ENCODE data around the gene NFU1. TPM values are rescaled to one million over a fixed set of nuclear protein-coding genes. Genes with fewer than 3 reads are reported as not detected.

Gene NFU1
- total RNA-seq, 4 donors from 2014 or later = 58.9 to 77.2 (median 62.2) TPM

DNA sequence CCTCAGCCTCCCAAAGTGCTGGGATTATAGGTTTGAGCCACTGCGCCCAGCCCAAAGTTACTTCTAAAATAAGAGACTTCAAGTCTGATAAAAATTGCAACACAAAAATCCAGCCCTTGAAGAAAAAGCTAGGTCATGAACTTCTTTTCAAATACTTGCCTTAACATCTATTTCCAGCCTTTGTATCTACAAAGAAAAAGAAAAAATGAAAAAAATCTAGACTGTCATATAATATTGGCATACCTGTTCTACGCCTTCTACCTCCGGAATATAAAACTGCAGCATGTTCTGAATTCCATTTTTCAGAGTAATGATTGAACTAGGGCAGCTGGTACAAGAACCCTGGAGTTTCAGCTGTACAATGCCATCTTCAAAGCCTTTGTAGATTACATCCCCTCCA lies 37.1 kb downstream of the NFU1 start:
- Histone ChIP-seq H3K9me3 (no peaks in the 10 kb centered on the region), H3K27ac (no peak overlapping the region), H3K27me3 (no peaks in the 10 kb centered on the region), H3K4me3 (no peak overlapping the region), H3K36me3 (peaks cover 2 to 97% of the 10 kb centered on the region in 2 donors), H3K4me1 (no peaks in the 10 kb centered on the region)
- ATAC-seq = no peak
- WGBS, 2 donors (ENCODE audit: low coverage in 1 of 2) = 91 to 95% methylated on average over 3 of the region's 3 CpGs
- no peak for TF ChIP-seq EP300 (IDR thresholded peaks at IDR 0.05)
- TF ChIP-seq POLR2AphosphoS5 (IDR thresholded peaks at IDR 0.05) = no peak
- TF ChIP-seq POLR2A (IDR thresholded peaks at IDR 0.05) = no peak
- TF ChIP-seq CTCF (IDR thresholded peaks at IDR 0.05) = no peak

DNA sequence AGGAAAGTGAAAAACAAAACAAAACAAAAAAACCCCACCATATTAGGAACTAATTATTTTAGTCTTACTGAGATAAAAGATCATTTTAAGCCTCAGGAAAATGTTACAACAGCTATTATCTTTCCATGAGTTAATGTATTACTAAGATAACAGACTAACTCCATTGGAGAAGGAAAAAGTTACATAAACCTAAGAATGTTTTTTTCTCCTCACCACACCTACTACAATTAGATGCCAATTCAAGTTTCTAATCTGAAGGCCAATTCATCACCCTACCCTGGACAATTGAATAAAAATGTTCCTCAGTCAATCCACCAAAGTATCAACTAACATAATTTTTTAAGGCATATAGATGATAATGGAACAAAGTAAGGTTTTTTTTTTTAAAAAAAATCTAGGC lies 40.0 kb downstream of the NFU1 start:
- TF ChIP-seq POLR2AphosphoS5 (IDR thresholded peaks at IDR 0.05) = no peak
- TF ChIP-seq CTCF (IDR thresholded peaks at IDR 0.05) = no peak
- no peak for TF ChIP-seq POLR2A (IDR thresholded peaks at IDR 0.05)
- no peak for TF ChIP-seq EP300 (IDR thresholded peaks at IDR 0.05)
- H3K4me1 ChIP-seq = no peaks in the 10 kb centered on the region
- no peaks in the 10 kb centered on the region for H3K27me3 ChIP-seq
- no peak overlapping the region for H3K27ac ChIP-seq
- ATAC-seq = no peak
- no peak overlapping the region for H3K4me3 ChIP-seq
- H3K9me3 ChIP-seq = no peaks in the 10 kb centered on the region
- H3K36me3 ChIP-seq = peaks cover 2 to 92% of the 10 kb centered on the region in 2 donors

DNA sequence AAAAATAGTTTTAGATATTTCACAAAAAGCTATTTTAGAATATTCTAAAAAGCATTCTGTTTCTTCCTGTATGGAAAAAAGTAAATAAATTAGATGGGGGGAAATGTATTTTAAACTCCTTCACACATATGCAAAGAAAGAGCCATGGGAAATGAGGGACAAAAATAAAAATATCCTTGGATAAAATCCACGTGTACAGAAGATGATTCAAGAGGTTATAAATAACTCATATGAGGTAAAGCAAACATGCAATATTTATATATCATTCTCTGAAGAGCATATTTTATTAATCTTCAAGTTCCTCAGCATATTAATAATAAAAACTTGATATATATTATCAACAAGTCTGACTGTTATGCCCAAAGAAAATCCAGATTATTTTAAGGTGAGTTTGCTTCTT lies 41.4 kb downstream of the NFU1 start:
- H3K4me1 ChIP-seq = no peaks in the 10 kb centered on the region
- H3K36me3 ChIP-seq = peaks cover 2 to 78% of the 10 kb centered on the region in 2 donors
- no peak for ATAC-seq
- TF ChIP-seq POLR2A (IDR thresholded peaks at IDR 0.05) = no peak
- no peak for TF ChIP-seq POLR2AphosphoS5 (IDR thresholded peaks at IDR 0.05)
- no peak for TF ChIP-seq EP300 (IDR thresholded peaks at IDR 0.05)
- no peak for TF ChIP-seq CTCF (IDR thresholded peaks at IDR 0.05)
- no peak overlapping the region for H3K4me3 ChIP-seq
- H3K27ac ChIP-seq = no peak overlapping the region
- WGBS, 2 donors (ENCODE audit: low coverage in 1 of 2) = 0 to 13% methylated on average over 1 of the region's 1 CpG
- H3K27me3 ChIP-seq = no peaks in the 10 kb centered on the region
- H3K9me3 ChIP-seq = no peaks in the 10 kb centered on the region

GRCh38 chr2:69393963-69394362 lies 43.3 kb downstream of the NFU1 start:
- ATAC-seq = no peak
- no peaks in the 10 kb centered on the region for H3K9me3 ChIP-seq
- TF ChIP-seq CTCF (IDR thresholded peaks at IDR 0.05) = no peak
- H3K27ac ChIP-seq = no peak overlapping the region
- H3K27me3 ChIP-seq = no peaks in the 10 kb centered on the region
- H3K4me3 ChIP-seq = no peak overlapping the region
- H3K4me1 ChIP-seq = no peaks in the 10 kb centered on the region
- peaks cover 0 to 59% of the 10 kb centered on the region in 2 donors for H3K36me3 ChIP-seq

DNA sequence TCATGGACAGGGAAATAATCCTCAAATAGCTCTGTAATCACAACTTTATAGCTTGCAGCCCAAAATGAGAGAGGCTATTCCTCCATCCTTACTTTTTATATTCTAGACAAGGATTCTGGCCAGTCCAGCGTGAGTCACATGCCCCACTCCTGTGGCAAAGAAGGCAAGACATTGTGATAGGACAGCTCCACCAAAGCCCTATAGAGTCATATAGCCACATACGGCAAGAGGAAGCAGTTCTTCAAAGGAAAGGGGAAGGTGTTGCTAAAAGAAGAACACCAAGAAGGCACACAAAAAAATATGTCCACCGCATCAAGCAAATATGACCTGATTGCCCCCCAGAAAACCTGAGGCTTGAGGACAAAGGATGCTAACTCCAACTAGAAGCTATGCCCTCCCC lies 46.8 kb downstream of the NFU1 start:
- H3K4me1 ChIP-seq = peaks cover 0 to 20% (median 0%) of the 10 kb centered on the region in 3 donors
- 91 to 100% methylated on average over 1 to 3 of the region's 3 CpGs for WGBS, 2 donors (ENCODE audit: low coverage in 1 of 2)
- no peaks in the 10 kb centered on the region for H3K27me3 ChIP-seq
- H3K27ac ChIP-seq = no peak overlapping the region
- no peak for ATAC-seq
- H3K36me3 ChIP-seq = peaks cover 0 to 27% of the 10 kb centered on the region in 2 donors
- H3K4me3 ChIP-seq = no peak overlapping the region
- TF ChIP-seq POLR2A (IDR thresholded peaks at IDR 0.05) (no peak), CTCF (IDR thresholded peaks at IDR 0.05) (no peak), EP300 (IDR thresholded peaks at IDR 0.05) (no peak), POLR2AphosphoS5 (IDR thresholded peaks at IDR 0.05) (no peak)
- no peaks in the 10 kb centered on the region for H3K9me3 ChIP-seq
